OCI-LY7 (cell line): ENCODE data around the gene SASH1. TPM values are rescaled to one million over a fixed set of nuclear protein-coding genes. Genes with fewer than 3 reads are reported as not detected.

ENCODE experiments used
- BruUV-seq: library from RNA; stranded (reverse); fragments of 400-500 nt; replicated peaks from 2 replicates; lab custom pipeline; 2021; lab: Mats Ljungman, UMichigan
- CTCF ChIA-PET: fragments of 300-600 bp; sonication (Branson Sonifier 250); formaldehyde crosslinking; loops from one replicate; lab custom pipeline; 2022; ENCODE audit warnings: antibody characterized with exemption; ENCODE audit not compliant: unreplicated experiment; lab: Charles Lee
- POLR2A ChIA-PET: fragments of 300-600 bp; sonication (Branson Sonifier 250); formaldehyde crosslinking; loops from one replicate; lab custom pipeline; 2022; ENCODE audit warnings: antibody characterized with exemption; lab: Charles Lee
- DNase-seq: peaks from one replicate; pipeline ENCODE4 v3.0.0-alpha.2; 2015; ENCODE audit warnings: low spot score
- H2AFZ ChIP-seq: fragments of 200-600 bp; sonication (generic), shearing (Covaris generic); 2 replicates; pipeline ENCODE4 v1.6.1; 2014; ENCODE audit warnings: mild to moderate bottlenecking, antibody characterized with exemption, low read length, moderate library complexity
- H3K27ac ChIP-seq: fragments of 200-600 bp; sonication (generic); 2 replicates; pipeline ENCODE4 v1.5.1; 2014; ENCODE audit warnings: mixed run types, low read depth, mild to moderate bottlenecking, moderate library complexity, low read length, inconsistent platforms; ENCODE audit not compliant: poor library complexity, severe bottlenecking
- H3K36me3 ChIP-seq: fragments of 200-600 bp; sonication (generic); 2 replicates; pipeline ENCODE4 v1.6.1; 2014; ENCODE audit warnings: mild to moderate bottlenecking, antibody characterized with exemption, low read length, moderate library complexity, mixed read lengths; ENCODE audit not compliant: insufficient read depth
- H3K4me1 ChIP-seq: fragments of 200-600 bp; sonication (generic); 2 replicates; pipeline ENCODE4 v1.5.1; 2014; ENCODE audit warnings: mild to moderate bottlenecking, low read length; ENCODE audit not compliant: insufficient read depth, poor library complexity, severe bottlenecking
- H3K4me2 ChIP-seq: fragments of 200-600 bp; sonication (generic); 2 replicates; pipeline ENCODE4 v1.6.1; 2014; ENCODE audit warnings: mild to moderate bottlenecking, low read length
- H3K4me3 ChIP-seq: fragments of 200-600 bp; sonication (generic); 2 replicates; pipeline ENCODE4 v1.5.1; 2014; ENCODE audit warnings: mild to moderate bottlenecking, low read depth, low read length; ENCODE audit not compliant: poor library complexity, severe bottlenecking
- H3K79me2 ChIP-seq: fragments of 200-600 bp; sonication (generic); 2 replicates; pipeline ENCODE4 v1.6.1; 2016; ENCODE audit warnings: low read depth, mild to moderate bottlenecking, low read length, moderate library complexity, mixed read lengths; ENCODE audit not compliant: insufficient read depth
- H3K9me2 ChIP-seq: fragments of 200-600 bp; sonication (generic); 2 replicates; pipeline ENCODE4 v1.6.1; 2016; ENCODE audit warnings: mild to moderate bottlenecking, low read length, mixed read lengths; ENCODE audit not compliant: insufficient read depth
- H3K9me3 ChIP-seq: fragments of 200-600 bp; sonication (generic); 2 replicates; pipeline ENCODE4 v1.6.1; 2014; ENCODE audit warnings: mild to moderate bottlenecking, mixed run types, low read length, mixed read lengths
- H4K20me1 ChIP-seq: fragments of 200-600 bp; sonication (generic); 2 replicates; pipeline ENCODE4 v1.6.1; 2014; ENCODE audit warnings: mild to moderate bottlenecking, antibody characterized with exemption, low read length, moderate library complexity, mixed read lengths; ENCODE audit not compliant: insufficient read depth
- CTCF ChIP-seq: fragments of 200-600 bp; sonication (generic); conservative IDR thresholded peaks from 2 replicates; pipeline ENCODE4 v1.5.1; 2014; ENCODE audit warnings: mild to moderate bottlenecking, antibody characterized with exemption, low read length, moderate library complexity, mixed read lengths
- EZH2phosphoT487 ChIP-seq: fragments of 200-600 bp; sonication (generic); IDR thresholded peaks from 2 replicates; pipeline ENCODE4 v1.6.1; 2018; ENCODE audit warnings: low read depth, borderline replicate concordance, mild to moderate bottlenecking, mixed run types, antibody characterized with exemption, low read length, moderate library complexity, mixed read lengths
- intact Hi-C: fragments of 100-400 bp; cut with micrococcal nuclease; formaldehyde crosslinking; loops from one replicate; pipeline ENCODE4 v1.10.0; 2022; ENCODE audit not compliant: unreplicated experiment
- total RNA-seq, 2 experiments: library from RNA; depleted of rRNA in 1 of 2; stranded (reverse); fragments of >200 nt in 1 of 2; shearing (Covaris generic) in 1 of 2; gene quantifications; 2 replicates each; pipeline ENCODE4 v1.2.3, GENCODE V29; 2014 to 2022

The SASH1 gene
- total RNA-seq, 2 experiments from 2014 or later = not detected

- POLR2A ChIA-PET = interaction anchor here (0.7 to 1.0 kb wide), 2 partner anchors 30 to 125 kb away, joined by 3 to 4 read pairs; no protein-coding TSS in a partner anchor
These were observed 230.2 kb downstream of the SASH1 start for GRCh38 chr6:148572676-148573335.

GRCh38 chr6:148573922-148574321, 231.3 kb downstream of the SASH1 start:
- Histone ChIP-seq H4K20me1 (no peaks in the 10 kb centered on the region), H3K27ac (no peak overlapping the region), H3K36me3 (no peaks in the 10 kb centered on the region), H3K4me1 (no peaks in the 10 kb centered on the region), H3K9me2 (no peaks in the 10 kb centered on the region), H3K9me3 (no peaks in the 10 kb centered on the region), H2AFZ (no peak overlapping the region), H3K79me2 (no peaks in the 10 kb centered on the region), H3K4me2 (no peak overlapping the region), H3K4me3 (no peak overlapping the region)
- ChIA-PET POLR2A (interaction anchor here (0.7 kb wide), 1 partner anchor 124 kb away, joined by 3 read pairs; no protein-coding TSS in a partner anchor), CTCF (no interaction called here)
- DNase-seq = no peak
- BruUV-seq = no TSS peak
- TF ChIP-seq CTCF = no peak
- intact Hi-C loops = no loop called here

More at GRCh38 chr6:148572676-148573335, 230.2 kb downstream of the SASH1 start:
- TF ChIP-seq EZH2phosphoT487 (no peak), CTCF (no peak)
- Histone ChIP-seq H3K4me2 (no peak overlapping the region), H4K20me1 (no peaks in the 10 kb centered on the region), H3K4me1 (no peaks in the 10 kb centered on the region), H3K9me3 (no peaks in the 10 kb centered on the region), H3K79me2 (no peaks in the 10 kb centered on the region), H3K27ac (no peak overlapping the region), H3K36me3 (no peaks in the 10 kb centered on the region), H2AFZ (no peak overlapping the region), H3K9me2 (no peaks in the 10 kb centered on the region), H3K4me3 (no peak overlapping the region)
- no TSS peak for BruUV-seq
- DNase-seq = no peak
- CTCF ChIA-PET = no interaction called here
- intact Hi-C loops = no loop called here
